ENCODE data around the gene CALML4. TPM values are rescaled to one million over a fixed set of nuclear protein-coding genes. Genes with fewer than 3 reads are reported as not detected.

CALML4 gene
- total and polyA plus RNA-seq, 2 experiments from 2014 or later: 13.4 to 16.2 TPM

DNA sequence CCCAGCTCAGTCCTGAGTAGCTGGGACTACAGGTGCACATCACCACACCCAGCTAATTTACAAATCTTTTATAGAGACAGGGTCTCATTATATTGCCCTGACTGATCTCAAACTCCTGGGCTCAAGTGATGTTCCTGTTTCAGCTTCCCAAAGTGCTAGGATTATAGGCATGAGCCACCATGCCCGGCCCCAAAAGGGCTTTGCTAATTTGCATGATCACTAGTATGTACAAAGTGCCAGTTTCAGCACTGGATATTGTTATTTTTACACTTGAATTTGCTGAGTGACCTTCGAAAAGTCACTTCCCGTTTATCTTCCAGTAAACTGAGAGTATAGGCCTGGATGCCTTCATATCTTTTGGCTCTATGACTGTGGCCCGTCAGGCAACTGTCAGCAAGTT lies 12.2 kb upstream of the CALML4 start:
- Mint-ChIP-seq H3K4me1 (0 out of 3 replicates have a peak, but pooled peaks cover under 1% of the 10 kb centered on the region), H3K27ac (no peak overlapping the region), H3K9me3 (peaks cover 10% of the 10 kb centered on the region; the same call in 2 of the 3 replicates), H3K4me3 (no peak overlapping the region), H3K36me3 (ENCODE audit: low read depth) (peaks cover 56% of the 10 kb centered on the region), H3K27me3 (ENCODE audit: insufficient read depth, low read depth, poor library complexity) (peaks cover 6% of the 10 kb centered on the region)
- H2AFZ ChIP-seq: no peak overlapping the region
- no peaks in the 10 kb centered on the region for H3K27me3 ChIP-seq (ENCODE audit: insufficient read depth)
- no peak overlapping the region for H3K27ac ChIP-seq (ENCODE audit: low read depth)
- DNase-seq (ENCODE audit: low spot score) (no peak), ATAC-seq (no peak)
- no peaks in the 10 kb centered on the region for H3K9me2 ChIP-seq (ENCODE audit: insufficient read depth)
- H3K4me3 ChIP-seq: no peak overlapping the region
- no peaks in the 10 kb centered on the region for H3K4me1 ChIP-seq (ENCODE audit: insufficient read depth)
- peaks cover 64% of the 10 kb centered on the region for H3K79me2 ChIP-seq (replicated peaks; ENCODE audit: insufficient read depth)
- TF ChIP-seq, protein P1, sequence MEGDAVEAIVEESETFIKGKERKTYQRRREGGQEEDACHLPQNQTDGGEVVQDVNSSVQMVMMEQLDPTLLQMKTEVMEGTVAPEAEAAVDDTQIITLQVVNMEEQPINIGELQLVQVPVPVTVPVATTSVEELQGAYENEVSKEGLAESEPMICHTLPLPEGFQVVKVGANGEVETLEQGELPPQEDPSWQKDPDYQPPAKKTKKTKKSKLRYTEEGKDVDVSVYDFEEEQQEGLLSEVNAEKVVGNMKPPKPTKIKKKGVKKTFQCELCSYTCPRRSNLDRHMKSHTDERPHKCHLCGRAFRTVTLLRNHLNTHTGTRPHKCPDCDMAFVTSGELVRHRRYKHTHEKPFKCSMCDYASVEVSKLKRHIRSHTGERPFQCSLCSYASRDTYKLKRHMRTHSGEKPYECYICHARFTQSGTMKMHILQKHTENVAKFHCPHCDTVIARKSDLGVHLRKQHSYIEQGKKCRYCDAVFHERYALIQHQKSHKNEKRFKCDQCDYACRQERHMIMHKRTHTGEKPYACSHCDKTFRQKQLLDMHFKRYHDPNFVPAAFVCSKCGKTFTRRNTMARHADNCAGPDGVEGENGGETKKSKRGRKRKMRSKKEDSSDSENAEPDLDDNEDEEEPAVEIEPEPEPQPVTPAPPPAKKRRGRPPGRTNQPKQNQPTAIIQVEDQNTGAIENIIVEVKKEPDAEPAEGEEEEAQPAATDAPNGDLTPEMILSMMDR (conservative IDR thresholded peaks at IDR 0.05; ENCODE audit: low read depth in 2 of 2): no peak
- TF ChIP-seq CREB1 (CRISPR knock-in tag; IDR thresholded peaks at IDR 0.05; ENCODE audit: low read depth) (no peak), EZH2phosphoT487 (IDR thresholded peaks at IDR 0.05; ENCODE audit: unreplicated experiment) (no peak), ZNF331 (CRISPR knock-in tag; IDR thresholded peaks at IDR 0.05; ENCODE audit: low read depth) (no peak), NANOG (IDR thresholded peaks at IDR 0.05; ENCODE audit: borderline replicate concordance) (no peak), EZH2 (IDR thresholded peaks at IDR 0.05; ENCODE audit: low read depth, unreplicated experiment) (no peak)
- TF ChIP-seq, protein P2, sequence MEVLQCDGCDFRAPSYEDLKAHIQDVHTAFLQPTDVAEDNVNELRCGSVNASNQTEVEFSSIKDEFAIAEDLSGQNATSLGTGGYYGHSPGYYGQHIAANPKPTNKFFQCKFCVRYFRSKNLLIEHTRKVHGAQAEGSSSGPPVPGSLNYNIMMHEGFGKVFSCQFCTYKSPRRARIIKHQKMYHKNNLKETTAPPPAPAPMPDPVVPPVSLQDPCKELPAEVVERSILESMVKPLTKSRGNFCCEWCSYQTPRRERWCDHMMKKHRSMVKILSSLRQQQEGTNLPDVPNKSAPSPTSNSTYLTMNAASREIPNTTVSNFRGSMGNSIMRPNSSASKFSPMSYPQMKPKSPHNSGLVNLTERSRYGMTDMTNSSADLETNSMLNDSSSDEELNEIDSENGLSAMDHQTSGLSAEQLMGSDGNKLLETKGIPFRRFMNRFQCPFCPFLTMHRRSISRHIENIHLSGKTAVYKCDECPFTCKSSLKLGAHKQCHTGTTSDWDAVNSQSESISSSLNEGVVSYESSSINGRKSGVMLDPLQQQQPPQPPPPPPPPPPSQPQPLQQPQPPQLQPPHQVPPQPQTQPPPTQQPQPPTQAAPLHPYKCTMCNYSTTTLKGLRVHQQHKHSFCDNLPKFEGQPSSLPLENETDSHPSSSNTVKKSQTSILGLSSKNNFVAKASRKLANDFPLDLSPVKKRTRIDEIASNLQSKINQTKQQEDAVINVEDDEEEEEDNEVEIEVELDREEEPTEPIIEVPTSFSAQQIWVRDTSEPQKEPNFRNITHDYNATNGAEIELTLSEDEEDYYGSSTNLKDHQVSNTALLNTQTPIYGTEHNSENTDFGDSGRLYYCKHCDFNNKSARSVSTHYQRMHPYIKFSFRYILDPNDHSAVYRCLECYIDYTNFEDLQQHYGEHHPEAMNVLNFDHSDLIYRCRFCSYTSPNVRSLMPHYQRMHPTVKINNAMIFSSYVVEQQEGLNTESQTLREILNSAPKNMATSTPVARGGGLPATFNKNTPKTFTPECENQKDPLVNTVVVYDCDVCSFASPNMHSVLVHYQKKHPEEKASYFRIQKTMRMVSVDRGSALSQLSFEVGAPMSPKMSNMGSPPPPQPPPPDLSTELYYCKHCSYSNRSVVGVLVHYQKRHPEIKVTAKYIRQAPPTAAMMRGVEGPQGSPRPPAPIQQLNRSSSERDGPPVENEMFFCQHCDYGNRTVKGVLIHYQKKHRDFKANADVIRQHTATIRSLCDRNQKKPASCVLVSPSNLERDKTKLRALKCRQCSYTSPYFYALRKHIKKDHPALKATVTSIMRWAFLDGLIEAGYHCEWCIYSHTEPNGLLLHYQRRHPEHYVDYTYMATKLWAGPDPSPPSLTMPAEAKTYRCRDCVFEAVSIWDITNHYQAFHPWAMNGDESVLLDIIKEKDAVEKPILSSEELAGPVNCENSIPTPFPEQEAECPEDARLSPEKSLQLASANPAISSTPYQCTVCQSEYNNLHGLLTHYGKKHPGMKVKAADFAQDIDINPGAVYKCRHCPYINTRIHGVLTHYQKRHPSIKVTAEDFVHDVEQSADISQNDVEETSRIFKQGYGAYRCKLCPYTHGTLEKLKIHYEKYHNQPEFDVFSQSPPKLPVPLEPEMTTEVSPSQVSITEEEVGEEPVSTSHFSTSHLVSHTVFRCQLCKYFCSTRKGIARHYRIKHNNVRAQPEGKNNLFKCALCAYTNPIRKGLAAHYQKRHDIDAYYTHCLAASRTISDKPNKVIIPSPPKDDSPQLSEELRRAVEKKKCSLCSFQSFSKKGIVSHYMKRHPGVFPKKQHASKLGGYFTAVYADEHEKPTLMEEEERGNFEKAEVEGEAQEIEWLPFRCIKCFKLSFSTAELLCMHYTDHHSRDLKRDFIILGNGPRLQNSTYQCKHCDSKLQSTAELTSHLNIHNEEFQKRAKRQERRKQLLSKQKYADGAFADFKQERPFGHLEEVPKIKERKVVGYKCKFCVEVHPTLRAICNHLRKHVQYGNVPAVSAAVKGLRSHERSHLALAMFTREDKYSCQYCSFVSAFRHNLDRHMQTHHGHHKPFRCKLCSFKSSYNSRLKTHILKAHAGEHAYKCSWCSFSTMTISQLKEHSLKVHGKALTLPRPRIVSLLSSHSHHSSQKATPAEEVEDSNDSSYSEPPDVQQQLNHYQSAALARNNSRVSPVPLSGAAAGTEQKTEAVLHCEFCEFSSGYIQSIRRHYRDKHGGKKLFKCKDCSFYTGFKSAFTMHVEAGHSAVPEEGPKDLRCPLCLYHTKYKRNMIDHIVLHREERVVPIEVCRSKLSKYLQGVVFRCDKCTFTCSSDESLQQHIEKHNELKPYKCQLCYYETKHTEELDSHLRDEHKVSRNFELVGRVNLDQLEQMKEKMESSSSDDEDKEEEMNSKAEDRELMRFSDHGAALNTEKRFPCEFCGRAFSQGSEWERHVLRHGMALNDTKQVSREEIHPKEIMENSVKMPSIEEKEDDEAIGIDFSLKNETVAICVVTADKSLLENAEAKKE (CRISPR knock-in tag; IDR thresholded peaks at IDR 0.05): no peak
- H4K20me1 ChIP-seq (replicated peaks; ENCODE audit: insufficient read depth): peaks cover 38% of the 10 kb centered on the region
- H3K4me2 ChIP-seq: no peak overlapping the region
- peaks cover 10% of the 10 kb centered on the region; the same call in 1 of the 2 replicates for H3K36me3 ChIP-seq (ENCODE audit: insufficient read depth)
- no peaks in the 10 kb centered on the region; the same call in 1 of the 2 replicates for H3F3A ChIP-seq (replicated peaks; ENCODE audit: low read depth)
